NK-92 (cell line): ENCODE data around the gene INHBB.
"Not testable (repeated sequence)": the region's sequence is repeated elsewhere in the genome, so short reads cannot be mapped to it uniquely, and the experiment has no call there.

Experiments used
- DNase-seq: peaks from one replicate; lab custom pipeline; 2025; ENCODE audit not compliant: unreplicated experiment; lab: John Stamatoyannopoulos, UW

Gene INHBB

GRCh38 chr2:120378605-120379004 is 32.7 kb downstream of the INHBB start:
- DNase-seq: no peak

GRCh38 chr2:120379916-120380893 is 34.3 kb downstream of the INHBB start:
- no peak for DNase-seq

- no peak for DNase-seq
Measured at GRCh38 chr2:120381192-120381591, 35.3 kb downstream of the INHBB start.

GRCh38 chr2:120381661-120382060 is 35.7 kb downstream of the INHBB start:
- no peak for DNase-seq

- DNase-seq: no peak
Measured at GRCh38 chr2:120382541-120383144, 36.7 kb downstream of the INHBB start.

- no peak for DNase-seq
Measured at GRCh38 chr2:120383191-120383590, 37.3 kb downstream of the INHBB start.

GRCh38 chr2:120383631-120384340 is 37.9 kb downstream of the INHBB start:
- DNase-seq: no peak

GRCh38 chr2:120384486-120385354 is 38.8 kb downstream of the INHBB start:
- DNase-seq: no peak

GRCh38 chr2:120385355-120386127 is 39.6 kb downstream of the INHBB start:
- no peak for DNase-seq

- no peak for DNase-seq
Measured at GRCh38 chr2:120388222-120389035, 42.5 kb downstream of the INHBB start.

- DNase-seq: no peak
Measured at GRCh38 chr2:120389036-120389391, 43.1 kb downstream of the INHBB start.

- no peak for DNase-seq
Measured at GRCh38 chr2:120390381-120391055, 44.6 kb downstream of the INHBB start.

GRCh38 chr2:120391382-120391781 is 45.4 kb downstream of the INHBB start:
- DNase-seq: not testable (repeated sequence)

GRCh38 chr2:120391911-120392665 is 46.2 kb downstream of the INHBB start:
- DNase-seq: no peak

GRCh38 chr2:120392923-120393322 is 47.0 kb downstream of the INHBB start:
- DNase-seq: no peak

- DNase-seq: no peak
Measured at GRCh38 chr2:120393456-120393855, 47.5 kb downstream of the INHBB start.

GRCh38 chr2:120394764-120395163 is 48.8 kb downstream of the INHBB start:
- DNase-seq: no peak
